Rectal smooth muscle tissue (tissue), 1 donor: ENCODE results near the gene ARHGAP6.

Experiments
- H3K27ac ChIP-seq: one replicate; pipeline ENCODE4 v1.7.0; 2013; ENCODE audit warnings: low read depth, low read length, inconsistent platforms
- H3K27me3 ChIP-seq: one replicate; pipeline ENCODE4 v1.7.0; 2013; ENCODE audit warnings: low read length; ENCODE audit not compliant: control insufficient read depth, insufficient read depth
- H3K36me3 ChIP-seq: one replicate; pipeline ENCODE4 v1.7.0; 2013; ENCODE audit warnings: low read length; ENCODE audit not compliant: control insufficient read depth, insufficient read depth
- H3K4me1 ChIP-seq: one replicate; pipeline ENCODE4 v1.7.0; 2013; ENCODE audit warnings: low read length; ENCODE audit not compliant: control insufficient read depth, insufficient read depth
- H3K4me3 ChIP-seq: one replicate; pipeline ENCODE4 v1.7.0; 2013; ENCODE audit warnings: low read length
- H3K9ac ChIP-seq: one replicate; pipeline ENCODE4 v1.7.0; 2013; ENCODE audit warnings: low read length

The ARHGAP6 gene

DNA sequence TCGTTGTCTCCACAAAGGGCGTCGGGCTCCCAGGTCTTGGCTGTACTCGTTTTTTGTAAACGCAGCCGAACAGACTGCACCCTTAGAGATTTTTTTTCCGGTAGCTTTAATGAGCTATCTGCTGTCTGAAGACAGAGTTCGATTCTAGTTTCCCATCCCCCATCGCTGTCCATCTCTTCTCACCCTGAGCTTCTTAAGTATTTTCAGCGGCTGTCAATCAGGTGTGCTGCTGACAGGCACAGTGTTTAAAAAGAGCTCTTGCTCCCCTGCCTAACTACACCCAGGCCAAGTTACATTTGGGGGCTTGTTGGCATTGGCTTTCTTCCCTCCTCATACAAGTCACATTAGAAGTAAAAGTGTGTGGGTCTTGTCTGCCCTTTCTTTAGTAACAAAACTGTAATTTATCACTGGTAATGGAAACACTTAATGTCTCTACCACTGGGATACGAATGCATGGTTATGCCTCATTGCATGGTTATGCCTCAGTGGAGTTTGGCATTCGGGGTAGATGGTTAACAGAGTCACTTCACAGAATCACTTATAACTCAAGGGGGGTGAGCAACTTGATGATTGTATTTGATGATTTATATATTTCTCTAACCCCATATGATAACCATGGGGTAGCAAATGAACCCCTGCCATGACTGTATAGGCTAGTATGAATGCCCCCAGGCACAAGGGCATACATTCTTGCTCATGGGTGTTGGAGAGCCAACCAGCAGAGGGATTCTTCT lies 1.4 kb upstream of the ARHGAP6 start:
- Histone ChIP-seq H3K4me3 (no peak overlapping the region), H3K4me1 (no peaks in the 10 kb centered on the region), H3K36me3 (no peaks in the 10 kb centered on the region), H3K27me3 (no peaks in the 10 kb centered on the region), H3K9ac (no peak overlapping the region), H3K27ac (no peak overlapping the region)

DNA sequence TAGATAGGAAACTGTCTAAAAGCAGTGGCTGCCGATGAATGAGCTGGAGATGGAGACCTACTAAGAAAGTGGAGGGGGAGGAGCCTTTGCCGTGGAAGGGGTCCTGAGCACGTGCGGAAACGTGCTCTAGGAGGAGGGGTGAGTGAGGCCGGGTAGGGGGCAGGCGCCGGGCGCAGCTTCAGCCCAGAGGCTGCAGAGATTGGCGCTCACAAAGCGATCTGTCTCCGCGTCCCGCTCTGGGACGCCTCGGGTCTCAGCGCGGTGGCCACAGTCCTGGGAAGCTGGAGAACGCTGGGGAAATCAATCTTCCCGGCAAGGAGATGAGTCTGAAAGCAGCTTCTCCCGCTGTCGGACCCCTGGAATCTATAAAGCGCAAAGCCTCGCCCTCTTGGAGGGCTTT lies 444 bp upstream of the ARHGAP6 start:
- Histone ChIP-seq H3K27me3 (no peaks in the 10 kb centered on the region), H3K4me1 (no peaks in the 10 kb centered on the region), H3K9ac (no peak overlapping the region), H3K36me3 (no peaks in the 10 kb centered on the region), H3K27ac (peak overlapping the region; percentile 48), H3K4me3 (peak overlapping the region; percentile 64)

DNA sequence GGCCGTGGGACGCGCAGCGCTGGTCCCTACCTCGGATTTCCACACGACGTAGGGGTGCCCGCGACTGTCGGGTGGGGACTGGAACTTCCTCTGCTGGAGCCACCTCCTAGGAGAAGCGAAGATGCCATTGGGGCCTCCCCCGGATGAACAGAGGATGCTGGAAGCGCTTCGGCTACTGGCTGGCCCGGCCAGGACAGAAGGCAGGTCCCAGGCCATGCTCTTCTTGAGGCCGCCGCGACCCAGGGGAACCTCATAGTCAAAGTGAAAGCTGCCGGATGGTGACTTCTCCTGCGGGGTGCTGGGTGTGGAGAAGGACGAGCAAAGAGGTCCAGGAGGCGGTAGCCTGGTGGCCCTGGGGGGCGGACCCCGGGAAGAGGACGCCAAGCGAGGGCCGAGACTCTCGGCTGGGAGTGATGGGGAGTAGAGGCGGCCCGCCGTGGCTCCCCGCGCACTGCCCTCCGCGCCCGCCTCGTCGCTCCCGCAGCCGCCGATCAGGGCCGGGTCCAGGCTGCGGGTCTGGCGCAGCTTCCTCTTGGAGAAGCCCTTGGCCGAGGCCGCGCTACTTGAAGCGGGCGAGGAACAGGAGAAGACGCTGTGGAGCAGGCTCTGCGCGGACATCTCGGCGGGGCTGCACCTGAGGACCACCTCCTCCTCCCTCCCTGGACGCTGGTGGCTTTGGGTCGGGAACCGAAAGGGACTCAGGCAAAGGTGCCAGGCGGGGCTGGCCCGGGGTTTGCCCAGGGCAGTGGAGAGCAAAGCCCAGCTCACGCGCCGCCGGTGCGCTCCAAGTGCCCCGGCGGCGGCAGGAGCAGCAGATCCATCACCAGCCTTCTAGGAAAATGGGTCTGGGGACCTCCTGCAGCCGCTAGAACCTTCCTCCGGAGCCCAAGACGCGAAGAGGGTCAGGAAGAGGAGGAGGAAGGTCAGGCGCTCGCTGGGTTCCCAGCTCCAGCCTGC lies 1.2 kb downstream of the ARHGAP6 start:
- Histone ChIP-seq H3K4me3 (peak overlapping the region; percentile 64), H3K27ac (peak overlapping the region; percentile 75), H3K27me3 (no peaks in the 10 kb centered on the region), H3K36me3 (no peaks in the 10 kb centered on the region), H3K9ac (no peak overlapping the region), H3K4me1 (no peaks in the 10 kb centered on the region)

DNA sequence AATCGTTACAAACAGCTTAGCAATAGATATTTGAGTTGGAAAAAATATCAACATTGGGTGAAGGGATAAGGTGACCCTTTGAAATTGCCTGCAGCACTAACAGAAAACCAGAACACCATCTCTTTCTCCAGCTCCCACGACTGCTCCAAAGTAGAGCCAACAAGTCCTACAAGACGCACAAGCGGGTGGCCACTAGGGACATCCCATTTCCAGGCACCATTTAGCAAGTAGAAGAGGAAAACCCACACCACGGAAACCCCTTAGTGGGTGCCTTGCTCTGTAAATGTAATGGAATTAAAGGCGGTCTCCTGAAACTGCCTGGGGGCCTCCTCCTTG lies 1.9 kb downstream of the ARHGAP6 start:
- peak overlapping the region; percentile 64 for H3K4me3 ChIP-seq
- no peaks in the 10 kb centered on the region for H3K27me3 ChIP-seq
- H3K36me3 ChIP-seq, result no peaks in the 10 kb centered on the region
- H3K4me1 ChIP-seq, result no peaks in the 10 kb centered on the region
- peak overlapping the region; percentile 75 for H3K27ac ChIP-seq
- no peak overlapping the region for H3K9ac ChIP-seq

DNA sequence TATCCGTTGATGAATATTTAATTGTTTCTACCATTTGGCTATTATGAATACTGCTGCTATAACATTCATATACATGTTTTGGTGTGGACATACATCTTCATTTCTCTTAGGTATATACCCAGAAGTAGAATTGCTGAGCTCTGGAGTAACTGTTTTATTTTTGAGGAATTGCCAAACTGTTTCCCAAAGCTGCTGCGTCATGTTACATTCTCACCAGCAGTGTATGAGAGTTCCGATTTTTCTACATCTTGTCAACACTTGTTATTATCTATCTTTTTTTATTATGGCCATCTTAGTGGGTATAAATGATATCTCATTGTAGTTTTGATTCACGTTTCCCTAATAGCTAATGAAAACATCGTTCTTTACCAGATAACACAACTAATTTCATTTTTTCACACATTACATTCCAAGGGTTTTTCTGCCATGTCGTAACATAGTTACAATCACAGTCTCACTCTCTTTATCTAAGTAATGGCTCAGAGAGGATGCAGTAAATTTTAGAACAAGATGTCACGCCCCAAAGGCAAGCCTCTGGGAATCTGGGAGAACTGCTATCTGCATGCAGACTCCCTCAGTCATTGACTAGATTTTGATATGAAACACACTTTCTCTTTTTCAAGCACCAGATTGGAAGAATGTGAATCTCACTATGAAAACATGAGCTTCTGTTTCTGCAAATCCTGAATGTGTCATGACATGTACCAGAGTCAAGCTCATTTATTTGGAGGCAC lies 10.3 kb downstream of the ARHGAP6 start:
- Histone ChIP-seq H3K9ac (no peak overlapping the region), H3K4me1 (no peaks in the 10 kb centered on the region), H3K4me3 (no peak overlapping the region), H3K36me3 (no peaks in the 10 kb centered on the region), H3K27ac (no peak overlapping the region), H3K27me3 (no peaks in the 10 kb centered on the region)

DNA sequence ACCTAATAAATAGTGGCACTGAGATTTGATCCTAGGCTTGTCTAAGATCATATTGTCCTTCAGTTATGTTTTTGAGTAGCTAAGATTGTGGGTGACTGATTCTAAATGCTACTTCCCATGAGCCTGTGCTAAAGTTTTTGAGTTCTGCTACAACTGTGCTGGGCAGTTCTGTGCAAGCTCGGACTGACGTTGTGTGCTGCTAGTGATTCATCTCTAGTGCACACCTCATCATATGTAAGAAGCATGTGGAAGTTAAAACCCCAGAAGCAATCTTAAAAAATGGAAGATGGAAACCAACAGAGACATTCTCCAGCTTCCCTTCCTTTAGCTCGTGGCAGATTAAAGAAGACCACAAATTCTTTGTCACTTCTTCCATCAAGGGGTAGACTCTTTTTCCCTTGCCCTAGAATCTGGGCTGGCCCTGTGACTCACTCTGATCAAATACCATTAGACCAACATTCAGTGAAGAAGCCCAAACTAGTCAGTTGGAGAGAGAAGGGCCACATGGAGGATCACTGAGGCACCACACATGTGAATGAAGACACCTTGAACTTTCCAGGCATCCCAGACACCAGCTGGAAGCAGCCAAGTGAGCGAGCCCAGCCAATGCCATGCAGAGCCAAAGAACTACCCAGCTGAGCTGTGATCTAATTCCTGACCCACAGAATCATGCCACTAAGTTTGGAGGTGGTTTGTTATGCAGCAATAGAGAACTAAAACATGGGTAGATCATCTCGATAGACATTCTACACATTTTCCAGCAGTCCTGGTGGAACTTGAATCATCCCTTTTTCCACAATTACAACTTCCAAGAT lies 16.8 kb downstream of the ARHGAP6 start:
- no peak overlapping the region for H3K9ac ChIP-seq
- H3K27ac ChIP-seq, result no peak overlapping the region
- no peaks in the 10 kb centered on the region for H3K27me3 ChIP-seq
- no peaks in the 10 kb centered on the region for H3K4me1 ChIP-seq
- no peaks in the 10 kb centered on the region for H3K36me3 ChIP-seq
- H3K4me3 ChIP-seq, result no peak overlapping the region

DNA sequence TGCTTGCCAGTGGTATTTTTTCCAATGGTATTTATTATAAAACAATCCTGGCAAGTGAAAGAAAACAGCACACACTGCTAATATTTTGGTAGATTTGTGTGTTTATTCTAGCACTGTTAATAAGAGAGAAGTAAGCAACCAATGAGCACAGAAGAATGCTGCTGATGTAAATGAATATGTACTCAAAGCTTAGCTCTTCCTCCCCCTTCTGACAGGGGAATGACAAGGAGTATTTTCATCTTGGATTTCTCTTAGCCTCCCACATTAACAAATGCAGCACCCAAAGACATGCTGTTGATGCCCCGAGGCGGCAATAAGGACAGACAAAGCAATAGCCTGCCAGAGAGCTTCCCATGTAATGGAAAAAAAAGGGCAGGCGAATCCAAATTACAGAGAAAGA lies 18.6 kb downstream of the ARHGAP6 start:
- H3K4me3 ChIP-seq, result no peak overlapping the region
- no peak overlapping the region for H3K9ac ChIP-seq
- no peaks in the 10 kb centered on the region for H3K36me3 ChIP-seq
- no peaks in the 10 kb centered on the region for H3K27me3 ChIP-seq
- H3K4me1 ChIP-seq, result no peaks in the 10 kb centered on the region
- H3K27ac ChIP-seq, result peak overlapping the region; percentile 5

DNA sequence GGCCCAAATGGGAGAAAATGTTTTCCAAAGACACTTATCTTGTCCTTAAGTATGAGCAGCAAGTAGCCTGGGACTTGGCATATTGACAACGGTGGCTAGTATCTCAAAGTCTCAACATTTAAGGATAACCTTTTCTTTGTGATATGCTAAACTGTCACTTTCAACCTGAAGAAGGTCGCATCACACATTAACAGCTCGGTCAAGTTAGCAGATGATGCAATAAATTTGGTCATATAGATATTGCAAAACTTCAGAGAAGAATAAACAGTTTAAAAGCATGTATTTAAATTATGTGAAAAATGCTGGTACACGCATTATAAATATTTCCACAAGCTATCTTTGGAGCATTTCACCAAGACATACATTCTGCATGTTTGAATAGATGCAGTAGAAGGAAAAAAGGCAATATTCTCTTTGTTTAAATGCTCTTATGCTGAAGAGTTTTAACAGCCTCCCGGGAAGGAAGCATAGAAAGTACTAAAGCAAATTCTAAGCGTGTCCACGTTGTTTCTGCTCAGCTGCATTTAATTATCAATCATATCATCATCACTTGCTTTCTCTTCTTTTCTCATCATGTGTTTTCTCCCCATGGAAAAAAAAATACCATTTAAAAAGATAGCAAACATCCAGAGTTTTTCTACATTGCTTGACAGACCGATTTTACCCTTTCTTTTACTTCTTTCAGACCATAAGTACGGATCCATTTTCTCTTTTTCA lies 24.2 kb downstream of the ARHGAP6 start:
- Histone ChIP-seq H3K36me3 (no peaks in the 10 kb centered on the region), H3K4me3 (no peak overlapping the region), H3K9ac (no peak overlapping the region), H3K27me3 (no peaks in the 10 kb centered on the region), H3K4me1 (peaks cover 3% of the 10 kb centered on the region), H3K27ac (no peak overlapping the region)

DNA sequence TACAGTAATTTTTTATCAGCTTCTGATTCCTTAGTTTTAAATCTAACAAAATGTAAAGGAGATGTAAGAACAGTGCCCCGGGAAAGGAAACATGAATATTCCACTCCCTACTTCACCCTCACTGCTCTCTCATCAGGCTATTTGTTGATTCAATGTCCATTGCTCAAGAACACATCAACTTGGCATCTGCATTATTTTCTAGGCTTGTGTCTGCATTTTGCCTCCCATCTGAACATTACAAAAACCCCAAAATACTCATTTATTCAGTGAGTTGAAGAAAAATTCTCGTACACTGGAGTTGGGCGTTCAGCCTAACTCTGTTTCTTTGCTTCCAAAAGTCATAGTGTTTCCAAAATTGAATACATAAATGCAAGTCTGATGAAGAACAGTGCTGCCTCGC lies 25.6 kb downstream of the ARHGAP6 start:
- H3K9ac ChIP-seq, result no peak overlapping the region
- H3K36me3 ChIP-seq, result no peaks in the 10 kb centered on the region
- no peak overlapping the region for H3K4me3 ChIP-seq
- H3K27me3 ChIP-seq, result no peaks in the 10 kb centered on the region
- peaks cover 3% of the 10 kb centered on the region for H3K4me1 ChIP-seq
- H3K27ac ChIP-seq, result no peak overlapping the region

DNA sequence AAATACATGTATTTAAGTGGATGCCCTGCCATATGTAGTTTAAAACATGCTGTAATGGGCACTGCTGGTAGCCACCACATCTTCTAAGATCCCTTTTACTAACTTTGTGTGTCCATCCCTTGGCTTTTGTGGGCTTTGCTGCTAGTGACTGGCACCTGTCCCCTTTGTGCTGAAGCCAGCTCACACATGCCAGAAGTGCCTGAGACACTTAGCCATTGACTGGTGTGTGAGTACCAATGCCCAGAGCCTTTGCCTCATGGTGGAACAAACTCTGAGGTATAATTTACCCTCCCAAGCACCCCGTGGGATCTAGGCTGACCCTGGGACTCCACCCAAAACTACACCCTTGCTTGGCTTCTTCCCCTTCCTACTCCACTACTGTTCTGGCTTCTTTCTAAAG lies 33.0 kb downstream of the ARHGAP6 start:
- no peaks in the 10 kb centered on the region for H3K27me3 ChIP-seq
- no peak overlapping the region for H3K4me3 ChIP-seq
- no peak overlapping the region for H3K27ac ChIP-seq
- H3K9ac ChIP-seq, result no peak overlapping the region
- no peaks in the 10 kb centered on the region for H3K36me3 ChIP-seq
- H3K4me1 ChIP-seq, result no peaks in the 10 kb centered on the region

DNA sequence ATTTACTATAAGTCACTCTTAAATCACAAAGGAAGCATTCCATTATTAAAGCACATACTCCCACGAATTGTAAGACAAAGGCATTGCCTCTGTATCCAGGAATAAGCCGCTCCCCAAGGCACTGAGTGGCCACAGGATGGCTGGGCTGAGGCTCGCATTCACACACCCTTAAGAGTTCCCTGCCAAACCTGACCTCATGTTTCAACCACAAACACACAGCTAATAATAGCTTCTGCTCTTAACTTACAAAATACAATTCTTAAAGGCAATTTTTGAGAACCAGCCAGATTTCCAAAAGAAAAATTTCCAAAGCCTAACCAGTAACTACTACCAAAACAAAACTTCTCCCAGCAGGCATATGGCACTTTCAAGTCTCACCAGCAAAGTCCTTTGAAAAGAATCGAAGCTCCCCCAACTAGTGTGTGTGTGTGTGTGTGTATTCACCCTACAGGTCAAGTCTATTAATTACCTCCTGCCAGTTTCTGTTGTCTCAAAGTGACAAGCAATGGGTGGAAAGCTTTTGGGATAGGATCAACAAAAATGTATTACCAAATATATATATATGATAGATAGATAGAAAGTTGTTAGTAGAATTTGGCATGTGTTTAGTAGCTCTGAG lies 36.0 kb downstream of the ARHGAP6 start:
- Histone ChIP-seq H3K4me3 (no peak overlapping the region), H3K36me3 (no peaks in the 10 kb centered on the region), H3K27ac (no peak overlapping the region), H3K4me1 (no peaks in the 10 kb centered on the region), H3K9ac (no peak overlapping the region), H3K27me3 (no peaks in the 10 kb centered on the region)
